ENCODE data around the gene SMIM13. TPM values are rescaled to one million over a fixed set of nuclear protein-coding genes. Genes with fewer than 3 reads are reported as not detected.

SMIM13 gene
- total RNA-seq, 1 donor from 2014 or later, result 7.8 TPM

- Histone ChIP-seq H3K4me2 (no peak overlapping the region), H3K36me3 (no peaks in the 10 kb centered on the region), H3F3A (ENCODE audit: low read depth) (no peaks in the 10 kb centered on the region), H3K9me3 (ENCODE audit: low read depth) (no peaks in the 10 kb centered on the region), H3K4me3 (no peak overlapping the region), H3K27me3 (no peaks in the 10 kb centered on the region), H3K27ac (no peak overlapping the region), H3K9ac (no peak overlapping the region), H3K4me1 (no peaks in the 10 kb centered on the region), H2AFZ (replicated peaks) (no peak overlapping the region), H4K20me1 (ENCODE audit: low read depth) (no peaks in the 10 kb centered on the region), H3K79me2 (ENCODE audit: low read depth) (no peaks in the 10 kb centered on the region)
- DNase-seq (ENCODE audit: low spot score), result no peak
- Mint-ChIP-seq H3K27ac (no peak overlapping the region), H3K27me3 (ENCODE audit: insufficient read depth, low read depth) (peaks cover 2% of the 10 kb centered on the region), H3K4me1 (peaks cover 5% of the 10 kb centered on the region), H3K4me3 (no peak overlapping the region), H3K9me3 (no peaks in the 10 kb centered on the region), H3K36me3 (no peaks in the 10 kb centered on the region)
- TF ChIP-seq EZH2 (IDR thresholded peaks at IDR 0.05) (no peak), EZH2phosphoT487 (IDR thresholded peaks at IDR 0.05) (no peak)
- TF ChIP-seq, protein P1, sequence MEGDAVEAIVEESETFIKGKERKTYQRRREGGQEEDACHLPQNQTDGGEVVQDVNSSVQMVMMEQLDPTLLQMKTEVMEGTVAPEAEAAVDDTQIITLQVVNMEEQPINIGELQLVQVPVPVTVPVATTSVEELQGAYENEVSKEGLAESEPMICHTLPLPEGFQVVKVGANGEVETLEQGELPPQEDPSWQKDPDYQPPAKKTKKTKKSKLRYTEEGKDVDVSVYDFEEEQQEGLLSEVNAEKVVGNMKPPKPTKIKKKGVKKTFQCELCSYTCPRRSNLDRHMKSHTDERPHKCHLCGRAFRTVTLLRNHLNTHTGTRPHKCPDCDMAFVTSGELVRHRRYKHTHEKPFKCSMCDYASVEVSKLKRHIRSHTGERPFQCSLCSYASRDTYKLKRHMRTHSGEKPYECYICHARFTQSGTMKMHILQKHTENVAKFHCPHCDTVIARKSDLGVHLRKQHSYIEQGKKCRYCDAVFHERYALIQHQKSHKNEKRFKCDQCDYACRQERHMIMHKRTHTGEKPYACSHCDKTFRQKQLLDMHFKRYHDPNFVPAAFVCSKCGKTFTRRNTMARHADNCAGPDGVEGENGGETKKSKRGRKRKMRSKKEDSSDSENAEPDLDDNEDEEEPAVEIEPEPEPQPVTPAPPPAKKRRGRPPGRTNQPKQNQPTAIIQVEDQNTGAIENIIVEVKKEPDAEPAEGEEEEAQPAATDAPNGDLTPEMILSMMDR (IDR thresholded peaks at IDR 0.05), result no peak
Measured at GRCh38 chr6:11142296-11143027, 48.8 kb downstream of the SMIM13 start.

GRCh38 chr6:11143394-11144371 is 50.0 kb downstream of the SMIM13 start:
- H2AFZ ChIP-seq (replicated peaks), result no peak overlapping the region
- peaks cover 5% of the 10 kb centered on the region for H3K4me1 Mint-ChIP-seq

DNA sequence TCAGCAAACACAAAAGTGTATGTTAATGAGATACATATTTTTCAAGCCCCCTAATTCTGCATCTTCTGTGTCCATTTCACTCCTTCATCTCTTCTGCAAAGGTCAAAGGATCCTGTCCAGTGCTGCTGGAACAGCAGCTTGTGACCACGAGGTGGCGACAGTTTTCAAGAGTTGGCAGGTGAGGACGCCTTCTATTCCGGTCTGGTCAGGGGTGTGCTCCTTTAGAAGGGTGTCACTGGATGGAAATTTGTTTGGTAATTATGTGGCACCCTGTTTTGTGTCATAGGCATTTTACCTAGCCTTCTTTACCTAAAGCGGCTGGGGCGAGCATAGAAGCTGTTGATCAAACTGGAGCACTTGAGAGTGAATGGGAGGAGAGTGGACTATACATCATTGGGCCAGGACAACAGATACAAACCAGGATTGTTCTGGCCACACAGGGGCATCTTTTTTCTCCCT is 50.8 kb downstream of the SMIM13 start:
- no peaks in the 10 kb centered on the region for H3K9me3 ChIP-seq (ENCODE audit: low read depth)
- Mint-ChIP-seq H3K27me3 (ENCODE audit: insufficient read depth, low read depth) (peaks cover 2% of the 10 kb centered on the region), H3K36me3 (no peaks in the 10 kb centered on the region), H3K4me1 (peaks cover 5% of the 10 kb centered on the region), H3K9me3 (peaks cover 2% of the 10 kb centered on the region), H3K4me3 (no peak overlapping the region), H3K27ac (no peak overlapping the region)
- no peaks in the 10 kb centered on the region for H3K4me1 ChIP-seq
- no peak overlapping the region for H3K4me2 ChIP-seq
- H3K9ac ChIP-seq, result no peak overlapping the region
- no peak overlapping the region for H3K27ac ChIP-seq
- H3K36me3 ChIP-seq, result no peaks in the 10 kb centered on the region
- no peak for TF ChIP-seq EZH2phosphoT487 (IDR thresholded peaks at IDR 0.05)
- TF ChIP-seq, protein P1 (IDR thresholded peaks at IDR 0.05), result peak; percentile 97
- H4K20me1 ChIP-seq (ENCODE audit: low read depth), result no peaks in the 10 kb centered on the region
- no peaks in the 10 kb centered on the region for H3K79me2 ChIP-seq (ENCODE audit: low read depth)
- no peak overlapping the region for H2AFZ ChIP-seq (replicated peaks)
- no peaks in the 10 kb centered on the region for H3K27me3 ChIP-seq
- no peaks in the 10 kb centered on the region for H3F3A ChIP-seq (ENCODE audit: low read depth)
- peak; percentile 84 for DNase-seq (ENCODE audit: low spot score)
- H3K4me3 ChIP-seq, result no peak overlapping the region

More at GRCh38 chr6:11143394-11144371, 50.0 kb downstream of the SMIM13 start:
- Histone ChIP-seq H3K27ac (no peak overlapping the region), H3F3A (ENCODE audit: low read depth) (no peaks in the 10 kb centered on the region), H3K4me1 (no peaks in the 10 kb centered on the region), H3K36me3 (no peaks in the 10 kb centered on the region), H3K79me2 (ENCODE audit: low read depth) (no peaks in the 10 kb centered on the region), H3K9ac (no peak overlapping the region), H3K4me3 (no peak overlapping the region), H3K9me3 (ENCODE audit: low read depth) (no peaks in the 10 kb centered on the region), H3K27me3 (no peaks in the 10 kb centered on the region), H3K4me2 (no peak overlapping the region), H4K20me1 (ENCODE audit: low read depth) (no peaks in the 10 kb centered on the region)
- no peak overlapping the region for H3K4me3 Mint-ChIP-seq
- TF ChIP-seq EZH2 (IDR thresholded peaks at IDR 0.05) (no peak), EZH2phosphoT487 (IDR thresholded peaks at IDR 0.05) (no peak)
- TF ChIP-seq, protein P1 (IDR thresholded peaks at IDR 0.05), result no peak
- peaks cover 2% of the 10 kb centered on the region for H3K27me3 Mint-ChIP-seq (ENCODE audit: insufficient read depth, low read depth)
- DNase-seq (ENCODE audit: low spot score), result no peak
- peaks cover 2% of the 10 kb centered on the region for H3K9me3 Mint-ChIP-seq
- H3K36me3 Mint-ChIP-seq, result no peaks in the 10 kb centered on the region
- no peak overlapping the region for H3K27ac Mint-ChIP-seq

All from neural progenitor cell (in vitro differentiated cells).